COLO668 (cell line): ENCODE data around the gene CLEC19A.

Source experiments
- DNase-seq: peaks from one replicate; lab custom pipeline; 2025; ENCODE audit not compliant: unreplicated experiment; lab: John Stamatoyannopoulos, UW

The CLEC19A gene

DNA sequence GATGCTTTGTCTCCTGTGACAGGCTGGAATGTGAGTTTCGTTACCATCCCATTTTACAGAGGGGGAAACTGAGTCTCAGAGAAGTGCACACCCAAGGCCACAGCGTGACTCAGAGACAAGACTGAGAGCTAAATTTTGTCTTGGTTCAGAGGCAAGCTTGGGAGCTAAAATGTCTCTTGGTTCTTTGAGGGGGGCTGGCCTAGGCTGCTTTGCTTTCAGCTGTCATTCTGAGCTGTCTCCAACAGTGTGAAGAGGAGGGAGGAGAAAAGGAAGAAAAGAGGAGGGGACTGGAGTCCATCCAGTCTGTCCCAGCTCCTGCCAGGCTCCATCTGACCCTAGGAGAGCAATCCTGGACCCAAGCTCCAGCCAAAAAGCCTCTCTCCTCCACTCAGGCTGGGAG lies at the start of gene CLEC19A:
Gene CLEC19A (plus strand): TSS at position 301 of the 400 bp plus-strand sequence. CDS start 121 bp downstream, outside the sequence.
- no peak for DNase-seq

DNA sequence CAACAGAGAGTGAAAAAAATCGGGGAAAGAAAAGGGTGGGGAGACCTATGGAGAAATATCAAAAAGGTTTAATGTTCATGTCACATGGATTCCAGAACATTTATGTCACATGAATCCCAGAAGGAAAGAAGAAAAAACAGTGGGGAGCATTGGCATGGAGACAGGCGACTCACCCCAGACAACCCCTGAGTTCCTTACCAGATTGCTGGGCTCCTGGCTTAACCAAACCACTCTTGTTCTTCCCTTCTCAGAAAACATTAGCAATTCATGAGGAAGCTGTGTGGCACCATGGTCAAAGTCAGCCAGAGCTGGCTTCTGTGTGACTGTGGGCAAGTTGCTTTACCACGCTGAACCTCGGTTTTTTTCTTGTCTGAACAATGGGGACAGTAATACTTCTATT lies 49.6 kb upstream of the CLEC19A start:
- DNase-seq: no peak

DNA sequence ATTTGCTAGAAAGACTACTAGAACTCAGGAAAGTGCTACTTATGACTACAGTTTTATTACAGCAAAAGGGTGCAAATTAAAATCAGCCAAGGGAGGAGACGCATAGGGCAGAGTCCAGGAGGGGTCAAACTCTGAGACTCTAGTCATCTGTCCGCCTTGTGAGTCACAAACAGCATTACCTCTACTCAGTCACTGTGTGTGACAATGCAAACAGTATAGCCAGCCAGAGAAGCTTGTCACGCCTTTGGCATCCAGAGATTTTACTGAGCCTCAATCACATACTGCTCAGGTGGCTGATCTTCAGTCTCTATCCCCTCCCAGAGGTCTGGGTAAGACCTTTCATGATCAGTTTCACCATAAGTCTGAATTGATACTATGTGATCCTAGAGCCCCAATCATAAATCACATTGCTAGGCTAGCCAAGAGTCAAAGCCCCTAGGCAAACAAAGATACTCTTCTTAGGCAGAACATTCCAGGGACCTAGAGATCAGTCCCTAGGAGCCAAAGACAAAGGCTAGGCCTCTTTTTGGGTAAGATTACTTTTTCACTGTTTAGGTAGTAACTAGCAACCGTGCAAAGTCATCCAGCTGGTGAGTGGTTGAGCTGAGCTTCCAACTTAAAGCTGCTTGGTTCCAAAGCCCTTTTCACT lies 48.8 kb upstream of the CLEC19A start:
- DNase-seq: no peak

DNA sequence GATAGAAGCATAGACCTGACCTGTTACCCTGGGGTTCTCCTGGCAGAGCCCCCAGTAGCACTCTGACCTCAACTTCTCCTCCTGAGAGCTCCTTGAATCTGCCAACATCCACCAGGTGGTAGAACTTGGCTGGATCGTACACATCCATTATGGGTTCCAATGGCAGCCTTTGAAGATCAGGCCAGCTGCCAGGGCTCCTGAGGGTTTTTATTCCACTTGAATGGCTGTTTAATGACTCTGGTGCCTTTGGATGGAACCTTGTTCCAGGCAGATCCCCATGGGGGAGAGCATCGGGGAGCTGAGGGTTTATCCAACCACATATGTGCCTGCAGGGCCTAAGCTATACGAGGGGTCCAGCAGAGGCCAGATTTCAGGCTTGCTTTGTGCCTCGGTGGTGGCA lies 47.1 kb upstream of the CLEC19A start:
- DNase-seq: no peak

DNA sequence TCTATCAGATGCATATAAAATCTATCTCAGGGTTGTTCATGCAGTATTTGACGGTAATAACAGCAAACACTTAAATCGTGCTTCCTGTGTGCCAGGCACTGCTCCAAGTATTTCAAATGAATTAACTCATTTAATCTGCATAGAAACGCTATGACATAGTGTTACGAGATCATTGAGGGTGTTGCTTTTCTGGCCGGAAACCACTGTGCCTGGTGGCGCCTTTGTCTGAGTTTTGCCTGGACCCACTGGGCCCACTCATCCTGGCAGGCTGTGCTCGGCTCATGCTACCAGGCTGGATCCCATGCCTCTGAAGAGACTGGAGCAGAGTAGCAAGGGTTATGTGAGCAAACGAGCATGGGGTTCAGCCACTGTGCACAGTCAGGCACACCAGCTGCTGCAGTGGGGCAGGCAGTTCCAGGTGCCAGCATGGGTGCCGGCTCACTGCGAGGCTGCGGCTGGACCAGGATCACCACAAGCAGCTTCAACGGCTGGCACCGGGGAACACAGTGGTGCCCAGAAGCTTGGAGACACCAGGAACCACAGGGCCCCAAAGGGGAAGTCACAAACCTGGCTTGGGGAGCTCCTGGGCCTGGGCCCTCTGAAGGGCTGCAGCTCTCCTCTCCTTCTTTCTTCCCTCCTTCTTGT lies 45.9 kb upstream of the CLEC19A start:
- no peak for DNase-seq

DNA sequence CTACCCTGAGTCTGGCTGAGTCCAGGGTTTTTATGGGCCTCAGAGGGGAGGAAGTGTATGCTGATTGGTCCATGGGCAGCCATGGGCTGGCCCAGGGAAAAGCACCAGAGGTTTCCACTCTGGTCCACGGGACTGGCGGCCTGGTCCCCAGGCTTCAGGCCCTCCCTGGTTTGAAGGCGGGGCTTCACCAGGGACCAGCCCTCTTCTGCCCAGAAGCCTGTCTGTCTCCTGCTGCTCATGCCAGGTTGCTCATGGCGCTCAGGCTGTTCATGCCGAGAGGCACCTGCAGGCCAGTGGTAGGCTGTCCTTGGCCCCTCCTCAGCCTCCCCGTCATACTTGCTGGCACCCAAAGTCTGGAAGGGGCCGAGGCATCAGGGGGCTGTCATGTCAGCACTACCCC lies 45.0 kb upstream of the CLEC19A start:
- no peak for DNase-seq

DNA sequence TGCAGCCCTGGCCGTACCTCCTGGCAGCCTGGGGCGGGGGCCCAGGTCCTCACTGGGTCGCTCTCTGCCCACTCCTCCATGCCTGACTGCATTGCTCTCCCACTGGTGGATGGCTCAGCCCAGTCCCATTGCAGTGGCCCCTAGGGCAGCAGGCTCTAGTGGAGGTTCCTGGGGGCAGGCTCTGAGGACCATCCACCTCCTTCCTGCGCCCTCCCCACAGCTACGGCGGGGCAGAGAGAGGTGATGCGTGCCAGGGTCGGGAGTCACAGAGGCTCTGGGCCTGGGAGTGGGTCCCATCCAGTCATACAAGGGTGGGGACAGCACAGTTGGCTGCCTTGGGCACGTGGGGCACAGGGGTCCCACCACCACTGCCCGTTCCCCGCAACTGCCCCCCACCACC lies 44.0 kb upstream of the CLEC19A start:
- no peak for DNase-seq

DNA sequence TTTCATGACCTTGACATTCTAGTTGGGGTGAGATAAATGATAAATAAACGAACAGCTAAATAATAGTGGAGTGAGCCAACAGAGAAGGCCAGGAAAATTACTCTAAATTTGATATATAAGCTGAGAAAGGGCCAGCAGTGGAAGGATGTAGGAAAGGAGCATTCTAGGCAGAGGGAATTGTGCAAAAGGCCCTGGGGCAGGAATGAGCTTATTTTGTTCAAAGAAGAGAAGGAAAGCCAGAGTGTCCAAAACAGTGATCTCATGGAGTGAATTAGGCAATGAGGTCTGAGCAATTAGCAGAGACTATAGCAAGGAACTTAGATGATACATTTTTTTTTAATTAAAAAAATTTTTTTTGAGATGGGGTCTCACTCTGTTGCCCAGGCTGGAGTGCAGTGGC lies 43.3 kb upstream of the CLEC19A start:
- DNase-seq: no peak

DNA sequence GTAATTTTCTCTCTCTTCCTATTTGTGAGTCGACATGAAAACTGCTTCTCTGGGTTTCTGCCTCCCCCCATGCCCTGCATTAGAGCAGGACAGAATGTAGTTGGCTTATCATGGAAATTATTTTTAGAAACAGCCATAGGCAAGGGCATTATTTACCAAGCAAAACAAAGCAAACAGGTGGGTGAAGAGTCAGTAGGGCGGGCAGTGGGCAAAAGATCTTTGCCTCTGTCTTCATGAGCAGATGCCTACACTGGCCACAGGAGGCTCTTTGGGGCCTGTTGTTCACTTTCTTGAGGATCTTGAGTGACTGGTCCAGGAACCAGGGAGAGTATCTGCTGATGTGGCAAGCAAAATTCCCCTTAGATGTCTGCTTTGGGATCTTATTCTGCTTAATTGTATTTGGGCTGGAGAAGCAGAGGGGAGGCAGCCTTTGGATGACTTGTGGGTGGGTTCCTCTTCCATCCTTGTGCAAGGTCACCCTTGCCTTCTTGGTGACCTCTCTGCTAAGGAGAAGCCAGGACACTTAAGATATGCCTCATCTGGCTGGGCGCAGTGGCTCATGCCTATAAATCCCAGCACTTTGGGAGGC lies 42.5 kb upstream of the CLEC19A start:
- DNase-seq: peak; percentile 15

DNA sequence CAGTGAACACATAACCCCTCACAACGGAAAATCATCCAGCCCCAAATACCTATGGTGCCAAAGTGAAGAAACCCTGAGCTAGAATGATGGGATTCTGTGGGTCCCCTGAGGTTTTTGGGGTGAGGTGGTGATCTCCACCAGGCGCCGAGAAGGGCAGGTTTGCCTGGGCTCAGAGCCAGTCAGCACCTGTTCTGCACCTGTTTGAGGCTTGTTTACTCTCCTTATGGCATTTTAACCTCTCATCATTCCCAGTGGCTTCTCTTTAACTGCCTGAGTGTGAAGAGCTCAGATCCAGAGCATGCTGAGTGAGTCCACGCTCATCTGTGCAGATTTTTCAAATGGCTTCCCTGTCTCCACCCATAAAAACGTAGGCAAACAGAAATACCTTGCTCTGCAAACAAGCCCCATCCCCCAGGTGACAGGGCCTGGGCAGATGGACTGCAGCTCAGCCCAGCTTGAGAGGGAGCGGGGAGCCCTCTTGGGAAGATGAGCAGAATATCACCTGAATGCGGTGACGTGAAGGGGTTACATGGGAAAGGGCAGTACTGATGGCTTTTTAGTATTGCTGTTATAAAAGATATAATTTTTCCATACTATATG lies 40.1 kb upstream of the CLEC19A start:
- DNase-seq: peak; percentile 90

DNA sequence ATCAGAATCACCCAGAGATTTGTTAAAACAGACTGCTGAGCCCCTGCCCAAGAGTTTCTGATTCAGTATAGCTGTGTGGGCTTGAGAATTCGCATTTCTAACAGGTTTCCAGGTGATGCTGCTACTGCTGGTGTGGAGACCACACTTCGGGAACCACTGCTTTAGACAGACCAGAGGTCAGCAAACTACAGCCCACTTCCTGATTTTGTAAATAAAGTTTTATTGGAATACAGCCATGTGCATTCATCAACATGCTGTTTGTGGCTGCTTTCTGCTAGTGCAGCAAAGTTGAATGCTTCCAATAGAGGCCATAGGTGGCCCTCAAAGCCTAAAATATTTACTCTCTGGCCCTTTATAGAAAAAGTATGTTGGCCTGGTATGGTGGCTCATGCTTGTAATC lies 32.6 kb upstream of the CLEC19A start:
- no peak for DNase-seq

DNA sequence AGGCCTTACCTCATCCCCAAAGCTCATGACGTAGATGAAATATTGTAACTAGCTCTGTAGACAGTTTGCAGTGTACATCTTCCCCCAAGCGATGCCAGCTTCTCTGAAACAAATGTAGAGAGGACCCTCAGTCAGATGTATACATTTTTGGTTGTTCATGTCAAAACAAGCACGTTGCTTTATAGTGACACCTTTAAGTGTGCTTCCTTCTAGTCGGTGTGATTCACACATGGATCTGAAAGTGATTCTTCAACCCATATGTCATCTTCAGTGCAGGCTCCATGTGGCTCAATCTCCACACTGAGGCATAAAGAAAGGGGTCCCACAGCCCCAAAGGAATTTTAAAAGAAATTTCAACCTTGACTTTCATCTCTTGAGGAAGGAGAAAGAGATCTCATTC lies 30.9 kb upstream of the CLEC19A start:
- DNase-seq: no peak

DNA sequence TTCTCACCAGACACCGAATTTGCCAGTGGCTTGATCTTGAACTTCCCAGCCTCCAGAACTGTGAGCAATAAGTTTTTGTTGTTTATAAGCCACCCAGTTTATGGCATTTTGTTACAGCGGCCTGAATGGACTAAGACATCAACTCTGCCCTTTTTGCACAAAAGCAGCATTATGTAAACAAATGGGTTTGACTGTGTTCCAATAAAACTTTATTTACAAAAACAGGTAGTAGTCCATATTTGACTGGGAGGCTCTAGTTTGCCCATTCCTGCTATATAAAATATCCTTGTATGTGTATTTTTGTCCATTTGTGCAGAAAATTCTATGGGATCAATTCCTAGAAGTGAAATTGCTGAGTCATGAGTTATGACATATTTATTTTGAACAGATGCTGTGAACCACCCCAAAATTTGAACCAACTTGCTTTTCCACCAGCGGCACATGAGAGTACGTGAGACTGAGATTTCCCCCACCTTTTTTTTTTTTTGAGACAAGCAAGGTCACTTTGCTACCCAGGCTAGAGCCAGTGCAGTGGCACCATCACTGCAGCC lies 21.3 kb upstream of the CLEC19A start:
- no peak for DNase-seq

DNA sequence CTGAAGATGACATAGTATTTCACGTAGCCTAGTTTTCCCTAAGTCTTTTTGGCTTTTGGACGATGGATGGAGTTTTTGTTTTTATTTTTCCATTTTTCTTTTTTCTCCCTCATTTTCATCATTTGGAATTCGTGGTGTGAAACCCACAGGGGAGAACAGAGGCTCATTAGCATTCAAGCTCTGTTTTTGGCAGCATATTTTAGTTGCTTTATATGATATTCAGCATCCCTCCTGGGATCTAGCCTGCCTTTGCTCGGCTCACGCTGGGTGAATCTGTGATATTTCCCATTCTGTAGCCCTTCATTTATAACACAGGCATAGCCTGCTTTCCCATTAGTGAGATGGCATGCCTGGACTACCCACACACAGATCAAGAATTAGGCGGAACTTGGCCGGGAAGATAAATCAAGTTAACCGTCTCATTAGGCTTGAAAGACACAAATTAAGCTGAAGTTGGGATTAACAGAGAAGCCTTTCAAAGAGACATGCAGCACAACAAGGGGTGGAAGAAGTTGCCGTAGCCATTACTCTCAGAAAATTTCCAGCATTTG lies 20.1 kb upstream of the CLEC19A start:
- no peak for DNase-seq

DNA sequence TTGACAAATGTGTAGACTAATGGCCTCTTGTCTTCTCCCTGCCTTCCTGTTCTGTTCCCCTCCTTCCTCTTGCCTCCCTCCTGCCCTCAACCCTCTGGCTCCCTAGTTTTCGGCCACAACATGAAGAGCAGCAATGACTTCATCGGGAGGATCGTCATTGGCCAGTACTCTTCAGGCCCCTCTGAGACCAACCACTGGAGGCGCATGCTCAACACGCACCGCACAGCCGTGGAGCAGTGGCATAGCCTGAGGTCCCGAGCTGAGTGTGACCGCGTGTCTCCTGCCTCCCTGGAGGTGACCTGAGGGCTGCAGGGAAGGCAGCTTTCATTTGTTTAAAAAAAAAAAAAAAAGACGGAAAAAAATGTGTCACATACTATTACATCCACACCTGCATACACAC lies 18.8 kb upstream of the CLEC19A start:
- DNase-seq: no peak

DNA sequence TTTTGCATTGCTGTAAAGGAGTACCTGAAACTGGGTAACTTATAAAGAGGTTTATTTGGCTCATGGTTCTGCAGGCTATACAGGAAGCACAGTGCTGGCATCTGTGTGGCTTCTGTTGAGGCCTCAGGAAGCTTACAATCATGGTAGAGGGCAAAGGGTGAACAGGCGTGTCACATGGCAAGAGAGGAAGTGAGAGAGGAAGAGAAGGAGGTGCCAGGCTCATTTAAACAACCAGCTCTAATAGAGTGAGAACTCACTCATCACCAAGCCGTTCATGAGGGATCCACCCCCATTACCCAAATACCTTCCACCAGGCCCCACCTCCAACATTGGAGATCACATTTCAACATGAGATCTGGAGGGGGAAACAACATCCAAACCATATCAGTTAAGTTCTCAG lies 16.4 kb upstream of the CLEC19A start:
- no peak for DNase-seq

DNA sequence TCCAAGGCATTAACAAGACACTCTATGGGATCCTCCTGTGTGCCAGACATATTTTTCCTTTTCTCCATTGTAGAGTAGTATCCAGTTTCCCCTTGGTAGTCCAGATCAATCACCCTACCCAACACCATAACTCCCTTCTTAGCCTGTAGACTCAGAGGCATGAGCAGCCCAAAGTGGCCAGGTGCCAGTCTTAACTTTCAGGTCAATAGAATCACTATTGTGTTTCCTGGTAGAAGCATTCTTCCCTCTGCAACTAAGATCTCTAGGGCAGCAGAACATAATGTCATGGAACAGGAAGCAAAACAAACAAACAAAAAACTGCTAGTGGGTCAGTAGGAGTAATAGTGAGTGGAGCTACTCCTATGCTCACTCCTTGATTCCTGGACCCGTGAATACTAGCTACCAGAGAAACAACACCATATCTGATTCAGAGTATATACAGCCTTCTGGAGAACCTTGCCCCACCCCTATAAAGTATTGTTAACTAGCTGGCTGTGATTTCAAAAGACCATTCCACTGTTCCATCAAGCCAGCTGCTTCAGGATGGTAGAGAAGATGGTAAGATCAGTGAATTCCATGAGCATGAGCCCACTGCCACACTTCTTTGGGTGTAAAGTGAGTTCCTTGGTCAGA lies 11.2 kb upstream of the CLEC19A start:
- no peak for DNase-seq

DNA sequence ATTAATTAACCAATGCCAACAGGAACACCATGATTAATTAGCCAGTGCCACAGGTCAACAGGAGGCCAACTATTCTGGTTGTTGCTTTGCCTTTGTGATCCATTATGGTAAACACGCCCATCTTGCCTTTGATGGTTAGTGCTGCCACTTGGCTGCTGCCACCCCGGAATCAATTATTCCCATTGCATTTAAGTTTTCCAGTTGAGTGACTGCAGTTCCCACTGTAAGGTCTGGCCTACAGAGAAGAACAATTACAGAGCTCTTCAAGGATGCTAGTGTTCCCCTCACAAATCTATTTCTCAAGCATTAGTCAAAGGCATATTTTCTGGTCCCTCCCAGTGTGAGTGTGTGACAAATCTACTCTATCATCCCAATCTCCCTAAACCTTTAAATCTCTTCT lies 7.1 kb upstream of the CLEC19A start:
- DNase-seq: no peak

DNA sequence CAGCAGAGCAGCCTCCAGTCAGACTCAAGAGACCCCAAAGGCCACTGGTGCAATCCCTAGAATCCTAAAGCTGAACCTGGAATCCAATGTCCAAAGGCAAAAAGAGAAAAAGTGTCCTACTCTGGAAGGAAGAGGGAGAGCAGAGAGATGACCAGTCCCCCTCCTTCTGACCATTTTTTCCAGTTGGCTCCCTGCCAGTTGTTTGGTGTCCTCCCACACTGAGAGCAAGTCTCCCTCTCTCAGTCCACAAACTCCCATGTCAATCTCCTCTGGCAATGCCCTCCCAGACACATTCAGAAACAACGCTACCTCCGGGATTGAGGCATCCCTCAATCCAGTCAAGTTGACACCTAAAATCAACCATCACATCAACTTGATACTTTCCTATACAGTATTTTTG lies 4.3 kb upstream of the CLEC19A start:
- DNase-seq: no peak

DNA sequence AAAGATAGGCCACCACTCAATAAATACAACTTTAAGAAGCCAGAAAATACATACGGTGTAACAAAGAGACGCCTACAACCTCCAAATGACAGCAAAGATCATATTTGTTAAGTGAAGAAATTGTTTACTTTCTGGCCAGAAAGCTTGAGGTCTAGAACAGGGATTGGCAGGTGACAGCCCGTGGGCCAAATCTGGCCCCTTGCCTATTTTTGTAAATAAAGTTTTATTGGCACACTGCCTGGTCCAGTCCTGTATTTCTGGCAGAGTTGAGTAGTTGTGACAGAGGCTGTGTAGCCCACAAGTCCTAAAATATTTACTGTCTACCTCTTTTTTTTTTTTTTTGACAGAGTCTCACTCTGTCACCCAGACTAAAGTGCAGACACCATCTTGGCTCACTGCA lies 3.4 kb upstream of the CLEC19A start:
- no peak for DNase-seq

DNA sequence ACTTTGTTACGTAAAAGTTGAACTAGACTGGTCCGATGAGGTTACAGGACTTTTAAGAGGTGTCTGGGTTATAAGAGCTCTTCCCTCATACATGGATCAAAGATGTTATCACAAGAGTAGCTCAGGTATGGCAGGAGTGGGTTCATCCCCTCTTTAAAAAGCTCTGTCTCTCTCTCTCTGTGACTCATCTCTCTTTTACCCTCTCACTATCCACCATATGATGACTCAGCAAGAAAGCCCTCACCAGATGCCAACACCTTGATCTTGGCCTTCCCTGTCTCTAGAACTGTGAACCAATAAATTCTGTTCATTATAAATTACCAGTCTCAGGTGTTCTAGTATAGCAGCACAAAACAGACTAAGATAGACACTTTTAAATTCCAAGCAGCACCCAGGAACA lies 1.9 kb upstream of the CLEC19A start:
- no peak for DNase-seq
